Measurements from ENCODE around the gene PBX1. TPM values are rescaled to one million over a fixed set of nuclear protein-coding genes. Genes with fewer than 3 reads are reported as not detected.

The PBX1 gene
- total and polyA plus RNA-seq, 2 experiments from 2014 or later = 14.8 to 61.6 TPM

- peaks cover 97% of the 10 kb centered on the region for H3K79me2 ChIP-seq
- no peaks in the 10 kb centered on the region for H3K9me3 ChIP-seq (ENCODE audit: low read depth)
- 96% methylated on average over 4 of the region's 4 CpGs for WGBS (ENCODE audit: low lambda C conversion rate, missing lambda C conversion rate)
- no peaks in the 10 kb centered on the region for H3K27me3 ChIP-seq
- no peaks in the 10 kb centered on the region for H3K9me2 ChIP-seq (replicated peaks; ENCODE audit: insufficient read depth)
- no peak overlapping the region for H3K27ac ChIP-seq
- no peak for TF ChIP-seq CTCF (IDR thresholded peaks at IDR 0.05; ENCODE audit: poor library complexity)
- TF ChIP-seq EZH2 (IDR thresholded peaks at IDR 0.05; ENCODE audit: borderline replicate concordance) = no peak
- TF ChIP-seq EZH2phosphoT487 (IDR thresholded peaks at IDR 0.05; ENCODE audit: low read depth, severe bottlenecking, unreplicated experiment) = no peak
- H3K4me2 ChIP-seq = no peak overlapping the region
- no peaks in the 10 kb centered on the region for H4K20me1 ChIP-seq (ENCODE audit: insufficient read depth, poor library complexity, severe bottlenecking)
- H3K4me1 ChIP-seq (ENCODE audit: insufficient read depth) = peaks cover 44% of the 10 kb centered on the region
- no peak overlapping the region for H3K4me3 ChIP-seq
- H3K36me3 ChIP-seq (replicated peaks; ENCODE audit: insufficient read depth, low read depth) = no peaks in the 10 kb centered on the region
- H2AFZ ChIP-seq = no peak overlapping the region
- DNase-seq (ENCODE audit: low spot score) = no peak
Measured at GRCh38 chr1:164595212-164595611, 36.2 kb downstream of the PBX1 start.

DNA sequence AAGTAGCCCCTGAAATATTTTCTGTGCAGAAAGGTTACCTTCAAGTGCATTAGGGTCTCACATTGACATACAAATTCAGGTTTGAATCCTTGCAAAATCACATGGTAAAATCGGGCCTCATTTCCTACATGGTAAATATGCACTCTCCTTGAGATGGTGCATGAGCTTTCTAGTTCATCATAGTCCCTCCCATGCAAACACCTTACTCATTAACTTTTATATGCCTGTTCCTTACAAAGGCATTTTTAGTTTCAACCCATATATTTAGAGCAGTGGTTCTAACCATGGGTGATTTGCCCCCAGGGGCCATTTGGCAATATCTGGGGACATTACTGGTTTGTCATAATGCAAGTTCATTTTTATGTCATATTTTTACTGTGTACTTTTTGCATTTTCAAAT lies 37.2 kb downstream of the PBX1 start:
- no peaks in the 10 kb centered on the region for H4K20me1 ChIP-seq (ENCODE audit: insufficient read depth, poor library complexity, severe bottlenecking)
- no peaks in the 10 kb centered on the region for H3K27me3 ChIP-seq
- H3K4me1 ChIP-seq (ENCODE audit: insufficient read depth) = peaks cover 35% of the 10 kb centered on the region
- peaks cover 92% of the 10 kb centered on the region for H3K79me2 ChIP-seq
- H2AFZ ChIP-seq = no peak overlapping the region
- no peak for TF ChIP-seq EZH2 (IDR thresholded peaks at IDR 0.05; ENCODE audit: borderline replicate concordance)
- no peak for TF ChIP-seq CTCF (IDR thresholded peaks at IDR 0.05; ENCODE audit: poor library complexity)
- TF ChIP-seq EZH2phosphoT487 (IDR thresholded peaks at IDR 0.05; ENCODE audit: low read depth, severe bottlenecking, unreplicated experiment) = no peak
- no peak overlapping the region for H3K4me3 ChIP-seq
- no peak overlapping the region for H3K4me2 ChIP-seq
- no peaks in the 10 kb centered on the region for H3K36me3 ChIP-seq (replicated peaks; ENCODE audit: insufficient read depth, low read depth)
- 70% methylated on average over 1 of the region's 1 CpG for WGBS (ENCODE audit: low lambda C conversion rate, missing lambda C conversion rate)
- no peak for DNase-seq (ENCODE audit: low spot score)
- H3K9me3 ChIP-seq (ENCODE audit: low read depth) = no peaks in the 10 kb centered on the region
- no peaks in the 10 kb centered on the region for H3K9me2 ChIP-seq (replicated peaks; ENCODE audit: insufficient read depth)
- no peak overlapping the region for H3K27ac ChIP-seq

- TF ChIP-seq EZH2 (IDR thresholded peaks at IDR 0.05; ENCODE audit: borderline replicate concordance) = no peak
- no peak for TF ChIP-seq CTCF (IDR thresholded peaks at IDR 0.05; ENCODE audit: poor library complexity)
- no peak for TF ChIP-seq EZH2phosphoT487 (IDR thresholded peaks at IDR 0.05; ENCODE audit: low read depth, severe bottlenecking, unreplicated experiment)
- Histone ChIP-seq H3K4me3 (no peak overlapping the region), H3K4me1 (ENCODE audit: insufficient read depth) (peaks cover 46% of the 10 kb centered on the region), H4K20me1 (ENCODE audit: insufficient read depth, poor library complexity, severe bottlenecking) (no peaks in the 10 kb centered on the region), H3K9me2 (replicated peaks; ENCODE audit: insufficient read depth) (no peaks in the 10 kb centered on the region), H3K9me3 (ENCODE audit: low read depth) (no peaks in the 10 kb centered on the region), H3K79me2 (peaks cover 67% of the 10 kb centered on the region), H3K27me3 (no peaks in the 10 kb centered on the region), H3K27ac (peak overlapping the region; percentile 33), H3K36me3 (replicated peaks; ENCODE audit: insufficient read depth, low read depth) (no peaks in the 10 kb centered on the region), H2AFZ (no peak overlapping the region), H3K4me2 (peak overlapping the region; percentile 21)
- DNase-seq (ENCODE audit: low spot score) = no peak
- 59% methylated on average over 6 of the region's 6 CpGs for WGBS (ENCODE audit: low lambda C conversion rate, missing lambda C conversion rate)
Measured at GRCh38 chr1:164598719-164599118, 39.7 kb downstream of the PBX1 start.

GRCh38 chr1:164599272-164599671 lies 40.3 kb downstream of the PBX1 start:
- no peaks in the 10 kb centered on the region for H3K9me3 ChIP-seq (ENCODE audit: low read depth)
- H3K9me2 ChIP-seq (replicated peaks; ENCODE audit: insufficient read depth) = no peaks in the 10 kb centered on the region
- no peak overlapping the region for H3K27ac ChIP-seq
- 71% methylated on average over 5 of the region's 5 CpGs for WGBS (ENCODE audit: low lambda C conversion rate, missing lambda C conversion rate)
- H3K79me2 ChIP-seq = peaks cover 64% of the 10 kb centered on the region
- no peaks in the 10 kb centered on the region for H4K20me1 ChIP-seq (ENCODE audit: insufficient read depth, poor library complexity, severe bottlenecking)
- H3K4me3 ChIP-seq = no peak overlapping the region
- no peaks in the 10 kb centered on the region for H3K36me3 ChIP-seq (replicated peaks; ENCODE audit: insufficient read depth, low read depth)
- H3K27me3 ChIP-seq = no peaks in the 10 kb centered on the region
- no peak for DNase-seq (ENCODE audit: low spot score)
- no peak overlapping the region for H3K4me2 ChIP-seq
- peaks cover 51% of the 10 kb centered on the region for H3K4me1 ChIP-seq (ENCODE audit: insufficient read depth)
- H2AFZ ChIP-seq = no peak overlapping the region
- no peak for TF ChIP-seq EZH2 (IDR thresholded peaks at IDR 0.05; ENCODE audit: borderline replicate concordance)
- no peak for TF ChIP-seq CTCF (IDR thresholded peaks at IDR 0.05; ENCODE audit: poor library complexity)
- TF ChIP-seq EZH2phosphoT487 (IDR thresholded peaks at IDR 0.05; ENCODE audit: low read depth, severe bottlenecking, unreplicated experiment) = no peak
